HPDE6-E6E7 (cell line): ENCODE data around the gene TRIOBP.
"Not testable (repeated sequence)": the region's sequence is repeated elsewhere in the genome, so short reads cannot be mapped to it uniquely, and the experiment has no call there.

Experiments
- DNase-seq: peaks from one replicate; pipeline ENCODE4 v3.0.0; 2011; ENCODE audit warnings: missing footprints; ENCODE audit errors: extremely low spot score

Gene TRIOBP, protein sequence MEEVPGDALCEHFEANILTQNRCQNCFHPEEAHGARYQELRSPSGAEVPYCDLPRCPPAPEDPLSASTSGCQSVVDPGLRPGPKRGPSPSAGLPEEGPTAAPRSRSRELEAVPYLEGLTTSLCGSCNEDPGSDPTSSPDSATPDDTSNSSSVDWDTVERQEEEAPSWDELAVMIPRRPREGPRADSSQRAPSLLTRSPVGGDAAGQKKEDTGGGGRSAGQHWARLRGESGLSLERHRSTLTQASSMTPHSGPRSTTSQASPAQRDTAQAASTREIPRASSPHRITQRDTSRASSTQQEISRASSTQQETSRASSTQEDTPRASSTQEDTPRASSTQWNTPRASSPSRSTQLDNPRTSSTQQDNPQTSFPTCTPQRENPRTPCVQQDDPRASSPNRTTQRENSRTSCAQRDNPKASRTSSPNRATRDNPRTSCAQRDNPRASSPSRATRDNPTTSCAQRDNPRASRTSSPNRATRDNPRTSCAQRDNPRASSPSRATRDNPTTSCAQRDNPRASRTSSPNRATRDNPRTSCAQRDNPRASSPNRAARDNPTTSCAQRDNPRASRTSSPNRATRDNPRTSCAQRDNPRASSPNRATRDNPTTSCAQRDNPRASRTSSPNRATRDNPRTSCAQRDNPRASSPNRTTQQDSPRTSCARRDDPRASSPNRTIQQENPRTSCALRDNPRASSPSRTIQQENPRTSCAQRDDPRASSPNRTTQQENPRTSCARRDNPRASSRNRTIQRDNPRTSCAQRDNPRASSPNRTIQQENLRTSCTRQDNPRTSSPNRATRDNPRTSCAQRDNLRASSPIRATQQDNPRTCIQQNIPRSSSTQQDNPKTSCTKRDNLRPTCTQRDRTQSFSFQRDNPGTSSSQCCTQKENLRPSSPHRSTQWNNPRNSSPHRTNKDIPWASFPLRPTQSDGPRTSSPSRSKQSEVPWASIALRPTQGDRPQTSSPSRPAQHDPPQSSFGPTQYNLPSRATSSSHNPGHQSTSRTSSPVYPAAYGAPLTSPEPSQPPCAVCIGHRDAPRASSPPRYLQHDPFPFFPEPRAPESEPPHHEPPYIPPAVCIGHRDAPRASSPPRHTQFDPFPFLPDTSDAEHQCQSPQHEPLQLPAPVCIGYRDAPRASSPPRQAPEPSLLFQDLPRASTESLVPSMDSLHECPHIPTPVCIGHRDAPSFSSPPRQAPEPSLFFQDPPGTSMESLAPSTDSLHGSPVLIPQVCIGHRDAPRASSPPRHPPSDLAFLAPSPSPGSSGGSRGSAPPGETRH (N-terminal part only)

DNA sequence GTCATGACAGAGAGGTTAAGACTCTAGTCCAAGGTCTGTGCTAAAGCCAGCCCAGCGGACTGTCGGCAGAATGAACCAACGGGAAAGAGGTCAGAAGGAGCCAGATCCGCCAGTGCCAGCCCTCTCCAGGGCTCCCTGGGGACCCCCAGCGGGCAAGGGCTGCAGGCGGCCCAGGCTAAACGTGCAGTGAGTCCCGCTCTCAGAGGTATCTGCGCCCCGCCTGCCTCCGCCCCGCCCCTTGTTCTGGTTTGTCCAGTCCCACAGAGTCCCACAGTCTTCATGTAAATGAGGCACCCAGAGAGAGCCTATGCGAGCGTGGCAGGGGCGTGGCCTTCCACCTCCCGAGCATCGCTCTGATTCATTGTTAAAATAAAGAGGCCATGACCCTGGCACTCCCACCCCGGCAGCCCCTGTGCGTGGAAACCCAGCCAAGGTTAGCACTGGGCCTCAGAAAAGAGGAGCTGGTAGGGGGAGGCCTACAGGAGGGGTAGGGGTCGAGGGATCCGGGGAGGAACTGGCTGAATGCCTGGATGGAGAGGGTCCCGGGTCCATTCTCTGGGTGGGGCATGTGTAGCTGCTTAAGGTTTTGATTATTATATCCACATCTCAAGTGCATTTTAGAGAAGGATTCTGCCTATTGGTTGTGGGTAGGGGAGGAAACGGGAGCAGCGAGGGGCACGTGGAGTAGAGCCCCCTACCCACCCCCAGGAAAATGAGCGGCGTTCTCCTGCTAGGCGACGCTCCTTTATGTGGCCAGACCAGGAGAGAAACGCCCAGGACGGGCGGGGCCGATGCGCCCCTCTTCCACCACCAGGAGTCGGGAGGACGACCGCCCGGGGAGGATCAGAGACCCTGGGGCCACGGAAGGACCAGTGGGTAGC, at the start of gene TRIOBP:
Gene TRIOBP (plus strand): TSS at position 392 of the 881 bp plus-strand sequence. CDS start 4,318 bp downstream, outside the sequence.
- DNase-seq, result peak; percentile 89

DNA sequence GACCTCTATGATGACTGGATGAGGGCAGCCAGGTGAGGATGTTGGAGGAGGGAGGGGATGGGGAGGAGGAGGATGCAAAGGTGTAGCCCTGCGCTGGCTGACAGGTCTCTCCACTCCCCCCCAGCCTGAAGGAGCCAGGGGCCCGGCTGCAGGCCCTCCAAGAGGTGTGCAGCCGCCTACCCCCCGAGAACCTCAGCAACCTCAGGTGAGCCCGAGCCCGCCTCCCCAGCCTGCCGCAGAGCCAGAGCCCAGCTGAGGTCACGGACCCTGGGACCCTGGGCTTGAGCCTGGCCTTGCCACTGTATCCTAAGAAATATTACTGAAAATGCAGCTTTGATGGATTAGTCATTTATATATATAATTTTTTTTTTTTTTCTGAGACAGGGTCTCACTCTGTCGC, 49.5 kb upstream of the TRIOBP start:
- no peak for DNase-seq

DNA sequence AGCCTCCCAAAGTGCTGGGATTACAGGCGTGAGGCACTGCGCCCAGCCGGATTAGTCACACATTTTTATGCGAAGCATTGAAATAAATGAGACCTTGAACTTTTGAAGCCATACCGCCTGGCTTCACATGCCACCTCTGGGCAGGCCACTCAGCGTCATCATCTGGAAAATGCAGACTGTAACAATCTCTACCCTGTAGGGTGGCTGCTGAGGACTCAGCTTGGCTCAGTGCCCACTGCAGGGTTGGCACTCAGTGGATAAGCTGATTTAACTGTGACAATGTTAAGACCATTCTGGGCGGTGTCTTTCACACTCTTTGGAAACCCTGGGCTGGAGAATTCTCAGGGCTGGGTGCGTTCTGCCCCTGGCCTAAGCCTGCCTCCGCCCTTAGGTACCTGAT, 48.9 kb upstream of the TRIOBP start:
- no peak for DNase-seq

DNA sequence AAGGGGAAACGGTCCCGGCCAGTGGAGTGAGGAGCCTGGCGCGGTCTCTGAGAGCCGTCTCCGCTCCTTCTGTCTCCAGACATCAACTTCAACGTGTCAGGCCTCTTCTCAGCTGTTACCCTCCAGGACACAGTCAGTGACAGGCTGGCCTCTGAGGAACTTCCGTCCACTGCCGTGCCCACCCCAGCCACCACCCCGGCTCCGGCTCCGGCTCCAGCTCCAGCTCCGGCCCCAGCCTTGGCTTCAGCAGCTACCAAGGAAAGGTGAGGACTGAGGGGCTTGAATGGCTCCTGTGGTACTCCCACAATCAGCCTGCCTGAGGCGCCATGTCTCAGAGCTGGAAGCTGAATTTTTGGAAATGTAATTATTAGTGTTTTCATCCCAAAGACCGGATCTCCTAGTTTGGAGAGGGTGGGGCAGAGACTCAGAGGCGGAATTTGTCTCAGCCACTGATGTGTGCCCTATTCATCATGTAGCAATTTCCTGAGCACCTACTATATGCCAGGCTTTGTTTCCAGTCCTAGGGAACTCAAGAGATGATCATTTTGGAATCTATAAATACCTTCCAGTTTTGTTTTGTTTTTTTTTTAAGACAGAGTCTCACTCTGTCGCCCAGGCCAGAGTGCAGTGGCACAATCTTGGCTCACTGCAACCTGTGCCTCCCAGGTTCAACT, 46.2 kb upstream of the TRIOBP start:
- no peak for DNase-seq

DNA sequence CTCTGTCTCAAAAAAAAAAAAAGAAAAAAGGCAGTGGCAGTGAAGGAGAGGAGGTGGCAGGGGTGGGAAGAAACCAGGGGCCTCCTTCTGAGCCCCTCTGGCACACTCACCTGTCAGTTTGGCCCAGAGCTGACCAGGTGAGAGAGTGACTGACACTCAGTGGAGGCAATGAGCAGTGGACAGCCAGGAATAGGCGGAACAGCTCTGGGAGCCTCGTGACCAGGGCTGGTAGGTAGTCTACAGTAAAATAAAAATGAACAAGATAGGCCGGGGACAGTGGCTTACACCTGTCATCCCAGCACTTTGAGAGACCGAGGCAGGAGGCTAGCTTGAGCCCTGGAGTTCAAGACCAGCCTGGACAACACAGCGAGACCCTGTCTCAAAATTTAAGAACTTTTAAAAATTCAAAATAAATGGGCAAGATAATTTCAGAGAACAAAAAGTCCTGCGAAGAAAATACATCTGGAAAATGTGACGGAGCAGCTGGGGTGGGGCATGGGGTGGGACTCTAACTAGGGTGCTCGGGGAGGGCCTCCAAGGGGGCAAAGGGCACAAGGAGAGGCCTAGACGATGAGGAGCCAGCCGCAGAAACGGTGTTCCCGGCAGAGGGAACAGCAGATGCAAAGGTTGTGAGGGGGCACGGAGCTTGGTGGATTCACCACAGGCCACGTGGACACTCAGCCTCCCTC, 42.1 kb upstream of the TRIOBP start:
- DNase-seq, result no peak

DNA sequence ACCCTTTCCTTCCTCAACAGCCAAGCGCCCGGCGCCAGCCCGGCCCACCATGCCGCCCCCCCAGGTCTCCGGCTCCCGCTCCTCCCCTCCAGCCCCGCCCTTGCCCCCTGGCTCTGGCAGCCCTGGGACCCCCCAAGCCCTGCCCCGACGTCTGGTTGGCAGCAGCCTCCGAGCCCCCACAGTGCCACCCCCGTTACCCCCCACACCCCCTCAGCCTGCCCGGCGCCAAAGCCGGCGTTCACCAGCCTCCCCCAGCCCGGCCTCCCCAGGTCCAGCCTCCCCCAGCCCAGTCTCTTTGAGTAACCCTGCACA, 41.6 kb upstream of the TRIOBP start:
- no peak for DNase-seq

DNA sequence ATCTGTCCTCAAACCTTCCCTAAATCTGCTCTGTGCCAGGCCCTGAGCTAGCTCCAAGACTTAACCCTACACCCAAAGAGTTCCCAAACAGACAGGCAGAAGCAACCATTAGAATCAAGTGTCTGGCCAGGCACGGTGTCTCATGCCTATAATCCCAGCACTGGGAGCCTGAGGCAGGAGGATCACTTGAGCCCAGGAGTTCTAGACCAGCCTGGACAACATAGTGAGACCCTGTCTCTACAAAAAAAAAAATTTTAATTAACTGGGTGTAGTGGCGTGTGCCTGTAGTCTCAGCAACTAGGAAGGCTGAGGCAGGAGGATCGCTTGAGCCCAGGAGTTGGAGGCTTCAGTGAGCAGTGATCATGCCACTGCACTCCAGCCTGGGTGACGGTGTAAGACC, 40.3 kb upstream of the TRIOBP start:
- not testable (repeated sequence) for DNase-seq

DNA sequence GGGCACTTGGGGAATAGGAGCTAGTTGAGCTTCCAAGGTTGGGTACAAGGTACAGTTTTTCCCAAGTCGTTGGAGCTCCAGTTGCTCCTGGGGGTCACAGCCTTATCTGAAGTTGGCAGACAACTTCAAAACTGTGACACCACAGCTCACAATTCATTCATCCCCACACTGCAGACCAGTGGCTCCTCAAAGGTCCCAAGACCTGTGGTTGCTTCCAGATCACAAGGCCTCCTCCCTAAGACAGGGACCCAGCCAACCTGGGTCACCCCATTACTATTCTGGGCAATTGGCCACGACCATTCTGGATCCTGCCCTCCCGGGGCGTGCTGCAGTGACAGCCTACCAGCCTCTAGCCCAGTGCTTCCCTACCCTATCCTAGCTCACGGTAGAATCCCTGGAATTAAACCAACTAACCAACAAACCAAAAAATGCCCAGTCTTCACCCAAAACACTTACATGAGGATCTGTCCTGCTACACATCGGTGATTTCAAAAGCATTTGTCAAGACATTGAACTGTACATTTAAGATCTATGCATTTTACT, 39.2 kb upstream of the TRIOBP start:
- no peak for DNase-seq

DNA sequence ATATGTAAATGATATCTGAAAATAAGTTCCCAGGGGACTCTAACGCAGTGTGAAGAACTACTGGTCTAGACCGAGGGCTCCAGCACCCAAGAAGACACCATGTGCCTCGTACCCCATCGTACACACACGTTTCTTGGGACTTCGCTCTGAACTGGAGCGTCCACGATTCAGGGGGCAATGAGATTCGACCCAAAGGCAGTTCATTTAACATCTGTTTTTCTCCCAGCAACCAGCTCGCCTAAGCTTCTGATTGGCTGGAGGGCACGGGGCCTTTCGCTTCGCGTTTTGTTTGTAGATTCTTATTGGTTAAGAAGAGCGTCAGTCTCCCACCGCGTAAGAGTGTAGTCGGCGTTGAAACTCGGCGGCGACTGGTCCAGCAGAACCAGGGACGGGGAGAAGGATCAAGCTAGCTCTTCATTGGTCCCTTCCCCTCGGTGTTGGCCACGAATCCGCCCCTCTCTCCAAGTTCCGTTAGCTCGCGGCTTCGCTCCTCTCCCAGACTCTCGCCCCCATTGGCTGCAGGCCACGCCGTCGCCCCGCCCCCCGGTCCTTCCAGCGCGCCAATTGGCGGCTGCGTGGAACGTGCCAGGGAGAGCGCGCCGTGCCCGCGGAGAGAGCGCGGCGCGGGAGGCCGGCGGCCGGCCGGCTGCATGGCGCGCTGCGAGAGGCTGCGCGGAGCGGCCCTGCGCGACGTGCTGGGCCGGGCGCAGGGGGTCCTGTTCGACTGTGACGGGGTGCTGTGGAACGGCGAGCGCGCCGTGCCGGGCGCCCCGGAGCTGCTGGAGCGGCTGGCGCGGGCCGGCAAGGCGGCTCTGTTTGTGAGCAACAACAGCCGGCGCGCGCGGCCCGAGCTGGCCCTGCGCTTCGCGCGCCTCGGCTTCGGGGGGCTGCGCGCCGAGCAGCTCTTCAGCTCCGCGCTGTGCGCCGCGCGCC, 38.4 kb upstream of the TRIOBP start, which contains the start of gene PDXP:
Gene PDXP (plus strand): TSS at position 591 of the 933 bp plus-strand sequence. CDS start 60 bp downstream, at position 651.
- peak; percentile 99 for DNase-seq

DNA sequence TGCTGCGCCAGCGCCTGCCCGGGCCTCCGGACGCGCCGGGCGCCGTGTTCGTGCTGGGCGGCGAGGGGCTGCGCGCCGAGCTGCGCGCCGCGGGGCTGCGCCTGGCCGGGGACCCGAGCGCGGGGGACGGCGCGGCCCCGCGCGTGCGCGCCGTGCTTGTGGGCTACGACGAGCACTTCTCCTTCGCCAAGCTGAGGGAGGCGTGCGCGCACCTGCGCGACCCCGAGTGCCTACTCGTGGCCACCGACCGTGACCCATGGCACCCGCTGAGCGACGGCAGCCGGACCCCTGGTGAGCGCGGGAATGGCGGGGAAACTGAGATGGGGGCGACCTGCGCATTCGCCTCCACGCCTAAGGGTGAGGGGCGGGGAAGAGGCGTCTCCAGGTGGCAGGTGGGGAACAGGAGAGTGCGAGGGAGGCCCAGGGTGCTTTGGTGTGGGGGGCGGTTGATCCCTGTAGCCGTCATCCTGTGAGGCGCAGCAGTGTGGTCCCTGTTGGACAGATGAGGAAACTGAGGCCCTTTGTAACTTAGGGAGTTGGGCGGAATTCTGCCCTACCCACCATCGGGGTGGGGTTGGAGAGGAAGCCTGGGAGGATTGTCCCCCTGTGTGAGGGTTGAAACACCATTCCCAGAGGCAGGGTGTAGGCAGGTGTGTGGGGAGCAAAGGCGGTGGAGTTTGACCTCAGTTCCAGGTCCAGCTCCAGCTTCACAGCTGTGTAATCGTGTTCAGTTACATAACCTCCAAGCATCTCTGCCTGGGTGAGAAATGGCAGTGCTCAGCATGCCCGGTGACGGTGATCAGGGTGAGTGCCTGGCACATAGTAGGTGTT, 37.6 kb upstream of the TRIOBP start:
- no peak for DNase-seq

DNA sequence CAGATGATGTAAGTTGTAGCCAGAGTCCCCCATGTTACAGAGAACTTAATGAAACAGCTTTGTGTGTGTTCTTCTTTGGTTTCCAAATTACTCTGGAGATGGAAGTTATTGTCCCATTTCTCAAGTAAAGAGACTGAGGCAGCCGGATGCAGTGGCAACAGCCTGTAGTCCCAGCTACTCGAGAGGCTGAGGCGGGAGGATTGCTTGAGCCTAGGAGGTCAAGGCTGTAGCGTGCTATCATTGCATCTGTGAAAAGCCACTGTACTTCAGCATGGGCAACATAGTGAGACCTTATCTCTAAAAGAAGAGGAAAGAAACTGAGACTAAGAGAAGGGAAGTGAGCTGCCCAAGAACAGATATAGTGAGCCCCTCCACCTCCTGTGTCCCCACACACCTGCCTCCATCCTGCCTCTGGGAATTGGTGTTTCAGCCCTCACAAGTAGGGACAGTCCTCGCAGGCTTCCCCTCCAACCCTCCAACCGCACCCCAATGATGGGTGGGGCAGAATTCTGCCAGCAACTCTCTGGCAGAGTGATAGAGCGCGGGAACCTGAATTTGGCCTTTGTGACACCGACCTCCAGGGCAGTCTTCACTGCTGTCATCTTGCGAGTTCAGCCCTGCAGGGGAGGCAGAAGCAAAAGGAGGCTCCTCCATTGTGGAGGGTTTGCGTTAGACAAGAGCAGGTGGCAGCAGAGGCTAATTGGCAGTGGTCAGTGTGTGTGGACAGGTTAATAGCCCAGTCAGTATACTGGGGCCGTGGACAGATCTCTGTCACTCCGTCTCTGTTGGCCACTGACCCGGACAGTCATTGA, 36.7 kb upstream of the TRIOBP start:
- no peak for DNase-seq

DNA sequence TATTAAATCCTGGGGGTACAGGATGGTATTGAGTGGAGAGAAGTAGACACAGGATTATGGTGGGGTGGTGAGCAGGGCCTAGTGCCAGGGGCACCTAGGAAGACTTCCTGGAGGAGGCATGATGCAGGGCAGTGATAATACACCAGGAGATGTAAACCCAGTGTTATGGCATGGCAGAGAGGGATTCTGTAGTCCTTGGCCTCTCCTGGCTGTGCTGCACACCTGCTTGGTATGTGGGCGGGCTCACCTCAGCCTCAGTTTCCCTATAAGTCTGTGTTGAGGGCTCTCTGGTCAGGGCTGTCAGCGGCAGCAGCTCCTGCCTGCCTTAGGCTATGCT, 36.2 kb upstream of the TRIOBP start:
- no peak for DNase-seq

DNA sequence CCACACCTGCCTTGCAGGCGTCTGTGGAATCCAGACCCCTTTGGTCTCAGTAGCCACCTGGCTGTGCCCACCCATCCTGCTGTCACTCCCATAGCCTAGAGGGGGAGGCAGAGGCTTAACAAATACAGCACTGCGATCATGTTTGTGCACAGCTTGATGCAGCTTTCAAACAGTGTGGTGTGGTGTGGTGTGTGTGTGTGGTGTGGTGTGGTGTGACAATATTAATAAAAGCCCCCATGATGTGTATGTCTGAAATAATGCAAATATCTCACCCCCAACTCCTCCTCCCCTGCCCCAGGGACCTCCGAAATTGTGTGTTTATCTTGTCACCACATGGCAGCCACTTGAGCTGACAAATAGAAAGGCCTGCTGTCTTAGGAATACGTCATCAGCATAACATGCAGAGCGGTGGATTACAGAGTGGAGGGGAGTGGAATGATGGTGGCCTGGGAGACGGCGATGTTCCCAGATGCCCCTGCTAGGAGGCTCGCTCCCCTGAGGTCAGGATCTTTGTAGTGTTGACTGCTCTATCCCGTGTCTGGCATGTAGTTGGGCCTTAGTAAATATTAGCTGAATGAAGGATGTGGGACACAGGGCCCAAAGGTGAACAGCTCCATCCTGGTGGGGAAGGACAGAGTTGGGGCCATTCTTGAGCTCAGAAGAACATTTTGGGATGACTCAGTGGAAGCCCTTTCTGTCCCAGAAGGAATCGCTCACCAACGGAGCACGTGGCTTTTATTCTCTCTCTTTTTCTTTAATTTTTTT, 35.5 kb upstream of the TRIOBP start:
- no peak for DNase-seq

DNA sequence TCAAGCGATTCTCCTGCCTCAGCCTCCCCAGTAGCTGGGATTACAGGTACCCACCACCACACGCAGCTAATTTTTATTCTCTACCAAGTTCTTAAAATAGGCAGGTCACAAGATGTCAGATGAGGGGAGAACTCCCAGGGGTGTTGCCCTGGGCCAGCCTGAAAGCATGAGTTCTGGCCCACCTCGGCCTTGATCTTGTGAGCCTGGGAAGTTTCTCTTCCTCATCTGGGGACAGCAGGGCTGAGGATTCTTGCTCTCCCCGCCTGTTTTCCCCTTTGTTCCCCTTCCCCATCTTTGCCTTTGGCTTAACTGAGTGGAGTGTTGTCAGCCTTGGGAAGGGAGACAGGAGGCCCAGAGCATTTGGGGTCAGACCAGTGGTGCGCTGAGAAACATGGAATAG, 34.8 kb upstream of the TRIOBP start:
- no peak for DNase-seq

DNA sequence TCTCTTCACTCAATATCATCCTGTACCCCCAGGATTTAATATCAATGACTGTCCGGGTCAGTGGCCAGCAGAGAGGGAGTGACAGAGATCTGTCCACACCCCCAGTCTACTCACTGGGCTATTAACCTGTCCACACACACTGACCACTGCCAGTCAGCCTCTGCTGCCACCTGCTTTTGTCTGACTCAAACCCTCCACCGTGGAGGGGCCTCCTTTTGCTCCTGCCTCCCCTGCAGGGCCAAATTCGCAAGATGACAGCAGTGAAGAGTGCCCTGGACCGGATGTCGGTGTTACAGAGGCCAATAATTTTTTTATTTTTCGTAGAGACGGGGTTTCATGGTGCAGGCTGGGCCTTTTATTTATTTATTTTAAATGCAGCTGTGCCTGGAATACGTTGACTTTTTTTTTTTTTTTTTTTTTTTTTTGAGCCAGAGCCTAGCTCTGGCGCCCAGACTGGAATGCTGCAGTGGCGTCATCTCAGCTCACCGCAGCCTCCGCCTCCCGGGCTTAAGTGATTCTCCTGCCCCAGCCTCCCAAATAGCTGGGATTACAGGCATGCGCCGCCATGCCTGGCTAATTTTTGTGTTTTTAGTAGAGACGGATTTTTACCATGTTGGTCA, 33.2 kb upstream of the TRIOBP start:
- no peak for DNase-seq
